Retinal pigment epithelial cell (primary cell): ENCODE measurements around the gene CSTF1.
A peak's percentile ranks its signal among the peaks of the same experiment; 100 is the strongest.
"Not testable (repeated sequence)": the region's sequence is repeated elsewhere in the genome, so short reads cannot be mapped to it uniquely, and the experiment has no call there.

ENCODE experiments used
- DNase-seq: peaks from one replicate; pipeline ENCODE4 v3.0.0-alpha.2; 2010; ENCODE audit warnings: low read depth
- H3K4me3 ChIP-seq: 2 replicates; pipeline ENCODE4 v1.5.1; 2011; ENCODE audit warnings: mild to moderate bottlenecking, low read length, control low read depth, moderate library complexity
- TF ChIP-seq, protein P1 (sequence below): conservative IDR thresholded peaks from 2 replicates; pipeline ENCODE4 v1.5.1; 2011; ENCODE audit warnings: low read depth, low read length, control low read depth, inconsistent platforms

The CSTF1 gene

DNA sequence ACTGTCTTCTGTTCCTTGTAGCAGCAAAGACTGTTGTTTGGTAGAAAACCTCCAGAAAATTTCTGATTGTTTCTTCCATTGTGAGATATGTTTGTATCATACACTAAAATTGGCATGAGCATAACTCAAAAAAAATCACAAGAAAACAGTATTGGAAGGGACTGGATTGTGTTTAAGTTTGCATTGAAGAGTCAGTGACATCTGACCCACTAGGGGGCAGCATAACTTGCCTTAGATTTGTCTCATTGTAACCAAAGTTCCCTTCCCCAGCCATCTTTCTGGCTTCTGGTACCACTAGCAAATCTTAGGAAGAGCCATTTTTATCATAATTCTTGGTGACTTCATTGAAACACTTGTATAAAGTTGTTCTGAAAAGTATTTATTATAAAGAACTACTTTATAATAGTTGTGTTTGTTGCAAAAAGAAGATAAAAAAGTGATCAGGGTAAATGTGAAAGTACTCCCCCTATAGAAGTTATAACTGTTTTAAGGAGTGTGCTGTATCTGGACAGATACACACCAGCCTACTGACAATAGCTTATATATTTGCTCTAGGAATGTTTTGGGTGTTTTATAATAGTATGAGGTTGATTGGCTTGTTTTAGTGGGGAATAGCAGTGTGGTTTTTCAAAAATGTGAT lies 7.7 kb downstream of the CSTF1 start:
- no peak for DNase-seq
- TF ChIP-seq, protein P1, sequence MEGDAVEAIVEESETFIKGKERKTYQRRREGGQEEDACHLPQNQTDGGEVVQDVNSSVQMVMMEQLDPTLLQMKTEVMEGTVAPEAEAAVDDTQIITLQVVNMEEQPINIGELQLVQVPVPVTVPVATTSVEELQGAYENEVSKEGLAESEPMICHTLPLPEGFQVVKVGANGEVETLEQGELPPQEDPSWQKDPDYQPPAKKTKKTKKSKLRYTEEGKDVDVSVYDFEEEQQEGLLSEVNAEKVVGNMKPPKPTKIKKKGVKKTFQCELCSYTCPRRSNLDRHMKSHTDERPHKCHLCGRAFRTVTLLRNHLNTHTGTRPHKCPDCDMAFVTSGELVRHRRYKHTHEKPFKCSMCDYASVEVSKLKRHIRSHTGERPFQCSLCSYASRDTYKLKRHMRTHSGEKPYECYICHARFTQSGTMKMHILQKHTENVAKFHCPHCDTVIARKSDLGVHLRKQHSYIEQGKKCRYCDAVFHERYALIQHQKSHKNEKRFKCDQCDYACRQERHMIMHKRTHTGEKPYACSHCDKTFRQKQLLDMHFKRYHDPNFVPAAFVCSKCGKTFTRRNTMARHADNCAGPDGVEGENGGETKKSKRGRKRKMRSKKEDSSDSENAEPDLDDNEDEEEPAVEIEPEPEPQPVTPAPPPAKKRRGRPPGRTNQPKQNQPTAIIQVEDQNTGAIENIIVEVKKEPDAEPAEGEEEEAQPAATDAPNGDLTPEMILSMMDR: peak; percentile 81

DNA sequence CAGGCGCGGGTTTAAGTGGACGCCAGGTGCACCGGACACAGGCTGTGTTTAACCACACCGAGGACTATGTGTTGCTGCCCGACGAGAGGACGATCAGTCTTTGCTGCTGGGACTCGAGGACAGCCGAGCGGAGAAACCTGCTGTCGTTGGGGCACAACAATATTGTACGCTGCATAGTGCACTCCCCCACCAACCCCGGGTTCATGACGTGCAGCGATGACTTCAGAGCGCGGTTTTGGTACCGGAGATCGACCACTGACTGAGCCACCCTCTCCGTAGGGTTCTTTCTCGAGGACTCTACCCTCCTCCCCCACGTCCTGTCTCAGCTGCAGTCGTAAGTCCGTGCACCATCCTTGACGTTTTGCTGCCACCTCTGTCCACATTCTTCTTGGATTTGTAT lies 11.0 kb downstream of the CSTF1 start:
- H3K4me3 ChIP-seq: no peak overlapping the region
- no peak for DNase-seq
- TF ChIP-seq, protein P1: no peak

More for the DNA sequence above, 7.7 kb downstream of the CSTF1 start:
- H3K4me3 ChIP-seq: no peak overlapping the region

DNA sequence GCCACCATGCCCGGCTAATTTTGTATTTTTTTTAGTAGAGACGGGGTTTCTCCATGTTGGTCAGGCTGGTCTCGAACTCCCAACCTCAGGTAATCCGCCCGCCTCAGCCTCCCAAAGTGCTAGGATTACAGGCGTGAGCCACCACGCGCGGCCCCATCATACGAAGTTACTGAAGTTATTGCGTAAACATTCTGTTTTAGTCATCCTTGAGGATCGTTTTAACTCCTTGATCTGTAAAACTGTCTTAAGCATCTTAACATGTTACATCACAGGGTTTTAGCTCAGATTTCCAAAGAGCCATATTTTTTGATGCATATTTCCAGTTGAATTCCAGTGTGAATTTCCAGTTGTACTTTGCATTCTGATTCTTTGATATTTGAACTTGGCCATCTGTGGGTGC lies 12.9 kb downstream of the CSTF1 start:
- H3K4me3 ChIP-seq, DNase-seq: not testable (repeated sequence)

DNA sequence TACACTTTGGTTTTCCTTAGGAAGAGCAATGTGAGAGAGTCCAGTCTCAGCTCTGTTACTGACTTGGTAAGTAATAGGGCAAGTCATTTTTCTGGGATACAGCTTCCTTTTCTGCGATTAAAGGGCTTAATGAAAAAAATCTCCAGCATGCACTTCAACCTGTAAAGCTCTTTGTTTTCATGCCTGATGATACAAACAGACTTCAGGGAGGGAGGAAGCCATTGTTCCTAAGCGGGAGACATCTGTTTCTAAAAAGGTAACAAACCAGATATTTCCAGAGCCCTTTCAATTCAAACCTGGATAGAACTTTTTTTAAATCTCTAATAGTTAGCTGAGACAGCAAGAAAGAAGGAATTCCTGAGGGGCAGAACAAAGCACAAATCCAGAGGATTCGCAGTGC lies 14.5 kb downstream of the CSTF1 start:
- TF ChIP-seq, protein P1: no peak

DNA sequence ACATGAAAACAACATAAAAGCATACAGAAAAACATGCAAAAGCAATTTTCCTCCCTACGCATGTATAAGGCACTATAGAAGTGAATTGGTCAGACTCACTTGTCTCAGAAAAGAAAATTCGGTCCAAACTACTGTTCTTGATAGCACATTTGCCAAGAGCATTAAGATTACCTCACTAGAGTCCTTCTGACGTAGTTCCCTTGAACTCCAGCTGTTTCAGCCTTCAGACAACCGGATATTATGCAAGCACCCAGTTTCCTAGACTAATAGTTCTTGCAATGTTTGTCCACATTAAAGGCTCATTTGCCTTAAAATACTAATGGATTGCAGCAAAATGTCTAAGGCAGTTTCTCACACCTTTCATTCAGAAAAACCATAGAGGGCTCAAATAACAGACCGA lies 17.1 kb downstream of the CSTF1 start:
- DNase-seq: no peak
- TF ChIP-seq, protein P1: no peak
- no peak overlapping the region for H3K4me3 ChIP-seq

More for the DNA sequence above, 14.5 kb downstream of the CSTF1 start:
- no peak for DNase-seq
- no peak overlapping the region for H3K4me3 ChIP-seq

DNA sequence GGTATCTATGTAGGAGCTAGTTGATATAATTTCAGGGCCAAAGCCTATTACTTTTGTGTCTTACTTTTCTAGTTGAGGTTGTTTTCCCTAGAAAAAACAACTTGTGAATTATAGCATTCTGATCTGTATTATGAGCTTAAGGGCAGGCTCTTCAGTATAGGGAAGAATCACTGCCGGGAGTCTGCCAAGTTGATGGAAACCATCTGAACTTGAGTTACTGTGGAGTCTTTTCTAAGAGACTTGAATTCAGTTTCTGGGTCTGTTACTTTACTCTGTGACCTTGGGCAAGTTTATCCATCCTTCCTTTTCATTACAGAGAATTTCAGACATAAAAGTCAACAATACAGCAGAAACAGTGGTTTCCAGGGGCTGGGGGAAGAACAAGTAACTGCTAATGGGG lies 17.5 kb downstream of the CSTF1 start:
- no peak overlapping the region for H3K4me3 ChIP-seq
- no peak for DNase-seq
- TF ChIP-seq, protein P1: no peak

DNA sequence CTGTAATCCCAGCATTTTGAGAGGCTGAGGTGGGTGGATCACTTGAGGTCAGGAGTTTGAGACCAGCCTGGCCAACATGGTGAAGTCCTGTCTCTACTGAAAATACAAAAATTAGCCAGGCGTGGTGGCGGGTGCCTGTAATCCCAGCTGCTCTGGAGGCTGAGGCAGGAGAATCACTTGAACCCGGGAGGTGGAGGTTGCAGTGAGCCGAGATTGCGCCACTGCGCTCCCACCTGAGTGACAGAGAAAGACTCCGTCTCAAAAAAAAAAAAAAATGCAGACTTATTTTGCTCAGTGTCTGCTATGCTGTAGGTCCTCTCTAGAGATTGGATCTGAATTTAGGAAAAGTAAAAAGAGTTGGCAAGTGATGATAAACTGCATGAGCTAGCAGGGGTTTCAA lies 18.8 kb downstream of the CSTF1 start:
- DNase-seq, H3K4me3 ChIP-seq: not testable (repeated sequence)

DNA sequence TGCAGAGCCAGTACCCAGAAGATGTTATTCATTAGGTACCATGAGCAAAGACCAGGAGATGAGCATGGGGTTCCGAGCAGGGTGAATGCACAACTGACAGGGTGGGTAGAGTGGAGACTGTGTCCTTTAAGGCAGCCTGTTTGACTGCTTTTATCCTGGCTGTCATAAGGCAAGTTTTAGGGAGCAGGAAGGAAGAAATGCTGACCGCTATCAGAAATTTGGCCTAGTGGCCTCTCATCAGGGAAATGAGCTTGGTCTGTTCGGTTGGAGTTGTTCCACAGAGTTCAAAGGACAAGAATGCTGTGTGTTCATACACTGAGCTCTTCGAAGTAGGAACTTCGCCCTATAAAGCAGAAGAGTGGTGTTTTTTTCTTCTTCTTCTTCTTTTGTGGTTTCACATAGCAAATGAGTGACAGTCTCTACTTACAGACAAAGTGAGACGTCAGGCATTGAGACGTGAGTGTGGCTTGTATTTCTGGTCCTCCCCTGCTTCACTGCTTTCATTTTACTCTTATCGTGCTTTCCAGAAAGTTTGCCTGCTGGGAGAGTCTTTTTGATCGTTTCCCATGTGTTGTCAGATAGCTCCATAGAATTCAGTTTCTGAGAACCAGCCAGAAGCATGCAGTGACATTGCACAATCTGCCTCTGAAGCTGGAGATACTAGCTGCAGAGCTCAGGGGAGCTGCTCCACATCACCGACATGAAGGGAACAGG lies 19.5 kb downstream of the CSTF1 start, which contains the start of gene CASS4:
CASS4 (plus strand) TSS at position 502 of the 714 bp plus-strand sequence; CDS start at position 701, 199 bp downstream.
- H3K4me3 ChIP-seq: no peak within 1 kb of the TSS

More for the DNA sequence above, 19.5 kb downstream of the CSTF1 start, which contains the start of gene CASS4:
- TF ChIP-seq, protein P1: no peak
- DNase-seq: no peak
